Trophoblast cell (in vitro differentiated cells and primary cell): ENCODE results near the gene CWC27.

Experiments used
- DNase-seq, 2 donors: peaks; one replicate each; pipeline ENCODE4 v3.0.0-alpha.2; 2016
- H2AFZ ChIP-seq: 2 replicates; pipeline ENCODE4 v1.6.1; 2013; ENCODE audit warnings: low read length, moderate library complexity, mild to moderate bottlenecking; ENCODE audit not compliant: insufficient read depth, poor library complexity
- H2AK5ac ChIP-seq: 2 replicates; pipeline ENCODE4 v1.6.1; 2013; ENCODE audit warnings: mild to moderate bottlenecking, low read length
- H2BK120ac ChIP-seq: 2 replicates; pipeline ENCODE4 v1.6.1; 2013; ENCODE audit warnings: low read length, mild to moderate bottlenecking, moderate library complexity; ENCODE audit not compliant: insufficient read depth, poor library complexity
- H2BK12ac ChIP-seq: 2 replicates; pipeline ENCODE4 v1.6.1; 2013; ENCODE audit warnings: mild to moderate bottlenecking, low read length, moderate library complexity
- H2BK5ac ChIP-seq: 2 replicates; pipeline ENCODE4 v1.6.1; 2013; ENCODE audit warnings: low read length, low read depth, moderate library complexity, mild to moderate bottlenecking; ENCODE audit not compliant: poor library complexity
- H3K14ac ChIP-seq: 2 replicates; pipeline ENCODE4 v1.6.1; 2013; ENCODE audit warnings: mild to moderate bottlenecking, low read length
- H3K18ac ChIP-seq: 2 replicates; pipeline ENCODE4 v1.6.1; 2013; ENCODE audit warnings: mild to moderate bottlenecking, low read length
- H3K23ac ChIP-seq: 2 replicates; pipeline ENCODE4 v1.6.1; 2013; ENCODE audit warnings: low read length
- H3K27ac ChIP-seq: 2 replicates; pipeline ENCODE4 v1.5.1; 2013; ENCODE audit warnings: low read depth, mild to moderate bottlenecking, inconsistent platforms, low read length, moderate library complexity
- H3K27me3 ChIP-seq: 2 replicates; pipeline ENCODE4 v1.6.1; 2013; ENCODE audit warnings: inconsistent platforms, mild to moderate bottlenecking, low read length, moderate library complexity; ENCODE audit not compliant: insufficient read depth
- H3K36me3 ChIP-seq, 2 experiments: 1 replicate in 1 of 2; 2 replicates in 1 of 2; pipeline ENCODE4 v1.6.1; 2013; ENCODE audit warnings: low read length in 2 of 2, mild to moderate bottlenecking in 2 of 2, moderate library complexity in 1 of 2; ENCODE audit not compliant: insufficient read depth in 2 of 2, control insufficient read depth in 1 of 2
- H3K4ac ChIP-seq: 2 replicates; pipeline ENCODE4 v1.6.1; 2013; ENCODE audit warnings: low read depth, mild to moderate bottlenecking, low read length, moderate library complexity
- H3K4me1 ChIP-seq, 2 experiments: 1 replicate in 1 of 2; 2 replicates in 1 of 2; pipeline ENCODE4 v1.6.1; 2013; ENCODE audit warnings: low read length in 2 of 2, mild to moderate bottlenecking in 2 of 2, moderate library complexity in 1 of 2; ENCODE audit not compliant: insufficient read depth in 2 of 2, control insufficient read depth in 1 of 2
- H3K4me2 ChIP-seq: 2 replicates; pipeline ENCODE4 v1.6.1; 2013; ENCODE audit warnings: inconsistent platforms, mild to moderate bottlenecking, low read length, moderate library complexity
- H3K4me3 ChIP-seq: 2 replicates; pipeline ENCODE4 v1.5.1; 2013; ENCODE audit warnings: mild to moderate bottlenecking, low read depth, low read length, inconsistent platforms
- H3K79me1 ChIP-seq: one replicate; pipeline ENCODE4 v1.6.1; 2013; ENCODE audit warnings: low read length
- H3K79me2 ChIP-seq: 2 replicates; pipeline ENCODE4 v1.6.1; 2013; ENCODE audit warnings: low read length, mild to moderate bottlenecking; ENCODE audit not compliant: control insufficient read depth, insufficient read depth, poor library complexity
- H3K9ac ChIP-seq: 2 replicates; pipeline ENCODE4 v1.6.1; 2013; ENCODE audit warnings: mild to moderate bottlenecking, low read length
- H3K9me3 ChIP-seq: 2 replicates; pipeline ENCODE4 v1.6.1; 2013; ENCODE audit warnings: low read depth, mild to moderate bottlenecking, control low read depth, inconsistent platforms, low read length; ENCODE audit not compliant: insufficient read depth
- H4K12ac ChIP-seq: 2 replicates; pipeline ENCODE4 v1.6.1; 2013; ENCODE audit warnings: low read depth, mild to moderate bottlenecking, low read length, moderate library complexity
- H4K8ac ChIP-seq: 2 replicates; pipeline ENCODE4 v1.6.1; 2013; ENCODE audit warnings: low read depth, mild to moderate bottlenecking, low read length, moderate library complexity
- H4K91ac ChIP-seq: one replicate; pipeline ENCODE4 v1.6.1; 2013; ENCODE audit warnings: low read depth, mild to moderate bottlenecking, low read length, moderate library complexity
- WGBS: extraction: QIAGEN DNeasy Blood & Tissue Kit; methylation state at CpG from one replicate; pipeline ENCODE4 v1.1.7; 2013; ENCODE audit warnings: missing lambda C conversion rate; ENCODE audit not compliant: insufficient read length, insufficient coverage; ENCODE audit errors: extremely low coverage; 5-methylcytosine and 5-hydroxymethylcytosine counted together

CWC27 gene

DNA sequence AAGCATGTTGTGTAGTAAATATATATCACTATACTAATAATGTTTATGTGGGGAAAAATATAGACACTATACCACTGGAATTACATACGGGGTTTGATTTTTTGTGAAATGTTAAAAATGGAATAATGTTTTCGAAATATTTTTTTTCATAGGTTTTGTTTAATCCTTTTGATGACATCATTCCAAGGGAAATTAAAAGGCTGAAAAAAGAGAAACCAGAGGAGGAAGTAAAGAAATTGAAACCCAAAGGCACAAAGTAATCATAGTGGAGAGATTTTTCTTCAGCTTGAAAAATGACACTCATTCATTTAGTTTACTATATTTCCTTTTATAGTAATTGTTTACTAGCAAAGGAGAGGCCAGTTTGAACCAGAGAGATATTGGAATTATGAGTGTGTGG is 17.6 kb downstream of the CWC27 start:
- Histone ChIP-seq H3K18ac (no peak overlapping the region), H3K27ac (no peak overlapping the region), H4K91ac (no peak overlapping the region), H3K14ac (no peak overlapping the region), H3K4me3 (no peak overlapping the region), H2BK120ac (no peak overlapping the region), H2BK5ac (no peak overlapping the region), H3K36me3 (peaks cover 3% of the 10 kb centered on the region in 2 experiments), H4K8ac (no peak overlapping the region), H2BK12ac (no peak overlapping the region), H3K23ac (no peak overlapping the region), H3K4ac (no peak overlapping the region), H3K4me1 (no peaks in the 10 kb centered on the region), H3K79me2 (no peaks in the 10 kb centered on the region), H3K27me3 (no peaks in the 10 kb centered on the region), H2AK5ac (no peak overlapping the region), H3K4me2 (no peak overlapping the region), H3K9me3 (no peaks in the 10 kb centered on the region), H4K12ac (no peak overlapping the region), H2AFZ (no peak overlapping the region), H3K9ac (no peak overlapping the region), H3K79me1 (no peaks in the 10 kb centered on the region)
- no peak for DNase-seq
- WGBS: 95% methylated on average over 2 of the region's 2 CpGs

DNA sequence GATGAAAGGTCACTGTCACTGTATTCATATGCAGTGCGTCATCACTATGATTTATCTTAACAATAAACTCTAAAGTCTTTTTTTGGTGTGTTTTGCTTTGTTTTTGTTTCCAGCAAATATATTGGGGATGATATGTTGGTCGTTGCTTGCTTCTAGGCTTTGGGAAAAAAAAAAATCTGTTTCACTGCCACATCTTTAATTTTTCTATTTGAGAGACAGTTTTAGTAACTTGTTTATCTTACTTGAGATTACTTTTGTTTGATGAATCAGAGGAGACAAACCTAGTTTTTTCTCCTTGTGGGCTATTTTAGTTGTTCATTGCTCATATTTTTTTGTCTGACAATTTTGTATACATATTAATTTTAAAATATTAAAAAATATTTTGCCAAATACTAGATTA is 19.4 kb downstream of the CWC27 start:
- H3K4me3 ChIP-seq: no peak overlapping the region
- no peak overlapping the region for H2BK120ac ChIP-seq
- no peaks in the 10 kb centered on the region for H3K79me2 ChIP-seq
- H2BK12ac ChIP-seq: no peak overlapping the region
- no peaks in the 10 kb centered on the region for H3K4me1 ChIP-seq
- no peak for DNase-seq
- no peak overlapping the region for H3K18ac ChIP-seq
- H2BK5ac ChIP-seq: no peak overlapping the region
- no peak overlapping the region for H3K4ac ChIP-seq
- H2AK5ac ChIP-seq: no peak overlapping the region
- H3K9me3 ChIP-seq: no peaks in the 10 kb centered on the region
- no peaks in the 10 kb centered on the region for H3K27me3 ChIP-seq
- H3K36me3 ChIP-seq: peaks cover 3% of the 10 kb centered on the region in 2 experiments
- no peak overlapping the region for H3K14ac ChIP-seq
- H3K9ac ChIP-seq: no peak overlapping the region
- no peak overlapping the region for H3K23ac ChIP-seq
- no peak overlapping the region for H4K12ac ChIP-seq
- no peak overlapping the region for H3K4me2 ChIP-seq
- H2AFZ ChIP-seq: no peak overlapping the region
- no peak overlapping the region for H3K27ac ChIP-seq
- no CpG with 5 or more reads among the region's 2 CpGs for WGBS
- H3K79me1 ChIP-seq: no peaks in the 10 kb centered on the region
- H4K8ac ChIP-seq: no peak overlapping the region
- no peak overlapping the region for H4K91ac ChIP-seq

DNA sequence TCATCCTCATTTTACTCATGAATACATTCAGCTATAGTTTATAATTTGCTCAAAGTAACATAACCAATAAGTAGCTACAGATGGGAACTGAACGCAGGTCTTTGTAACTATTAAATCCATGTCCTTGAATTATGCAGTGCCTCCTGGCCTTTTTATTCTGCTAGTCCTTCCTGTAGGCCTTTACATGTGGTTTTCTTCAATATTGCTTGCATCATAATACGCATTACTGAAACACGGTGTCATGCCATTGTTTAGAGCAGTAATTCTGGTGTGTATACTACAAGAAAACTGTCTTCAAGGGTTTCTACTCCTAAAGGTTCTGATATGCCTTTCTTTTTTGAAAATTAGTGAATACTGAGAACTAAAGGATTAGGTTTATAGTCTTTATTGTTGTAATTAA is 20.7 kb downstream of the CWC27 start:
- no peak overlapping the region for H3K18ac ChIP-seq
- H4K12ac ChIP-seq: no peak overlapping the region
- H3K9me3 ChIP-seq: no peaks in the 10 kb centered on the region
- no peak overlapping the region for H3K9ac ChIP-seq
- H2BK120ac ChIP-seq: no peak overlapping the region
- no peak overlapping the region for H2AK5ac ChIP-seq
- H3K27ac ChIP-seq: no peak overlapping the region
- no peak for DNase-seq
- H4K91ac ChIP-seq: no peak overlapping the region
- peaks cover 3% of the 10 kb centered on the region in 2 experiments for H3K36me3 ChIP-seq
- no peaks in the 10 kb centered on the region for H3K27me3 ChIP-seq
- H2AFZ ChIP-seq: no peak overlapping the region
- no peak overlapping the region for H2BK12ac ChIP-seq
- H3K4me3 ChIP-seq: no peak overlapping the region
- H3K14ac ChIP-seq: no peak overlapping the region
- no peak overlapping the region for H2BK5ac ChIP-seq
- H3K79me2 ChIP-seq: no peaks in the 10 kb centered on the region
- no peaks in the 10 kb centered on the region for H3K79me1 ChIP-seq
- H4K8ac ChIP-seq: no peak overlapping the region
- no peak overlapping the region for H3K23ac ChIP-seq
- WGBS: no CpG with 5 or more reads among the region's 3 CpGs
- H3K4me2 ChIP-seq: no peak overlapping the region
- no peaks in the 10 kb centered on the region for H3K4me1 ChIP-seq
- no peak overlapping the region for H3K4ac ChIP-seq

DNA sequence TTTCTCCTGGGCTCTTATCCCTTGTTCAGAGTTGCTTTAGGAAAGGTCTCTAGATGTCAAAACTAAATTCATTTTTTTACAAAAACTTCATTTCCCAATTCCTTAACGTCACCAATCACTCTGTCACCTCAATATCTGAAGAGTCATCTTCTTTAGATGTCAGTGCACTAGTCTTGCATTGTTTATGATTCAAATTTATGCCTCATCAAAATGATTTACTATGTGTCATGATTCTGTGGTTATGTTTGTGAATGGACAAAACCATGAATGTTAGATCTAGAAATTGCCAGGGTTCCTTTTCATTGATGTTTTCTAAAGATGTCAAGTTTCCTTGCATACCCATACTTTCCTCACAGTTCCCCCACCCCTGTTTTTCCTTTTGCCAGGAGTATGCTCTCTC is 21.5 kb downstream of the CWC27 start:
- H2AFZ ChIP-seq: no peak overlapping the region
- H2BK5ac ChIP-seq: no peak overlapping the region
- no peak overlapping the region for H3K27ac ChIP-seq
- H2AK5ac ChIP-seq: no peak overlapping the region
- H3K27me3 ChIP-seq: no peaks in the 10 kb centered on the region
- no peak overlapping the region for H4K8ac ChIP-seq
- H3K79me2 ChIP-seq: no peaks in the 10 kb centered on the region
- H3K9me3 ChIP-seq: no peaks in the 10 kb centered on the region
- no peaks in the 10 kb centered on the region for H3K4me1 ChIP-seq
- no peak for DNase-seq
- H3K79me1 ChIP-seq: no peaks in the 10 kb centered on the region
- no peak overlapping the region for H2BK12ac ChIP-seq
- H3K4me2 ChIP-seq: no peak overlapping the region
- no peak overlapping the region for H3K23ac ChIP-seq
- H3K36me3 ChIP-seq: peaks cover 3% of the 10 kb centered on the region in 2 experiments
- H3K14ac ChIP-seq: no peak overlapping the region
- no peak overlapping the region for H3K9ac ChIP-seq
- H3K4me3 ChIP-seq: no peak overlapping the region
- no peak overlapping the region for H3K18ac ChIP-seq
- no peak overlapping the region for H4K12ac ChIP-seq
- no peak overlapping the region for H4K91ac ChIP-seq
- 100% methylated on average over 1 of the region's 1 CpG for WGBS
- H2BK120ac ChIP-seq: no peak overlapping the region
- no peak overlapping the region for H3K4ac ChIP-seq
